ENCODE measurements around the gene DNAJC27.

The DNAJC27 gene

DNA sequence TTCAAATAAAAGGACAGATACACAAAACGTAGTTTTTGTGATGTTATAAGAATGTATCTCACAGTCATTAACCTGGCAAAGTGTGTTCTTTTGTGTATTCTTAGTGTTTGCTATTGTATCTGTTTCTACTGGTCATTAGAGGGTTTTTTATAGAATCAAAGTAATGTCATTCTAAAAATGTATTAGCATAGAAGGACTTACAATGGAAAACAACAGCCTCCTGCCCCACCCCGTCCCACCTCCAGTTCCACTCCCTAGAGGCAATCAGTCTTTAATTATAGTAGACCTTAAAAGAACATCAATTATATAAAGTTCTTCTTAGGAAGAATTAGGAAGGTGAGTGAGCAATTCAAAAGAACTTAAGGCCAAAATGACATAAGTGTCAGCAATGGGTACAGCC lies 13.8 kb downstream of the DNAJC27 start:
- in situ Hi-C loops (cut with HindIII; ENCODE audit: low sequenced_read_pairs) = no loop called here
- TF ChIP-seq CTCF (IDR thresholded peaks at IDR 0.05; ENCODE audit: low read depth, low read length) = no peak
- no peak for DNase-seq (ENCODE audit: low read depth, low spot score)
- H3K4me3 ChIP-seq (ENCODE audit: low read depth, low read length) = no peak overlapping the region

- in situ Hi-C loops (cut with HindIII; ENCODE audit: low sequenced_read_pairs) = no loop called here
- no peak for DNase-seq (ENCODE audit: low read depth, low spot score)
- no peak for TF ChIP-seq CTCF (IDR thresholded peaks at IDR 0.05; ENCODE audit: low read depth, low read length)
- no peak overlapping the region for H3K4me3 ChIP-seq (ENCODE audit: low read depth, low read length)
Observed at GRCh38 chr2:24957221-24957620, 14.5 kb downstream of the DNAJC27 start.

- TF ChIP-seq CTCF (IDR thresholded peaks at IDR 0.05; ENCODE audit: low read depth, low read length) = no peak
- no peak overlapping the region for H3K4me3 ChIP-seq (ENCODE audit: low read depth, low read length)
- in situ Hi-C loops (cut with HindIII; ENCODE audit: low sequenced_read_pairs) = no loop called here
- DNase-seq (ENCODE audit: low read depth, low spot score) = no peak
Observed at GRCh38 chr2:24955921-24956320, 15.8 kb downstream of the DNAJC27 start.

- no peak for DNase-seq (ENCODE audit: low read depth, low spot score)
- in situ Hi-C loops (cut with HindIII; ENCODE audit: low sequenced_read_pairs) = no loop called here
- no peak overlapping the region for H3K4me3 ChIP-seq (ENCODE audit: low read depth, low read length)
- TF ChIP-seq CTCF (IDR thresholded peaks at IDR 0.05; ENCODE audit: low read depth, low read length) = no peak
Observed at GRCh38 chr2:24955232-24955631, 16.5 kb downstream of the DNAJC27 start.

- H3K4me3 ChIP-seq (ENCODE audit: low read depth, low read length) = no peak overlapping the region
- DNase-seq (ENCODE audit: low read depth, low spot score) = no peak
- no peak for TF ChIP-seq CTCF (IDR thresholded peaks at IDR 0.05; ENCODE audit: low read depth, low read length)
- in situ Hi-C loops (cut with HindIII; ENCODE audit: low sequenced_read_pairs) = no loop called here
Observed at GRCh38 chr2:24950102-24950501, 21.7 kb downstream of the DNAJC27 start.

DNA sequence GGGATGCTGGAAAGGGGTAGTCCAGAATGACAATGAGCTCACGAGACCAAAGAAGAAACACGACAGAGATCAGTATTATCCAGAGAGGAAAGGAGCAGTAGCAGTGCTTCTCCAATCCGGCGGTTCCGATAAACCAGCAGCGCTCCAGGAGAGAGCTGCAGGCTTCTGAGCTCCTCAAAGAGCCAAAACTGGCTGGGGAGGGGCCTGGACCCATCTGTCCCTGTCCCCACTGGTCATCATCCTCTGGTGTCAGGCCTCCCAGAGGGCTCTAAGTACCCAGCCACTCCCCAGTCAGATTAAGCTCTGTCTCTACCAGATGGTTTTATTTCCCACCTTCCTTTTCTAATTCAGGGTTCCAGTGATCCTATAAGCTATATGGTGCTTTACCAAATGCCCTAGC lies 23.2 kb downstream of the DNAJC27 start:
- no peak for DNase-seq (ENCODE audit: low read depth, low spot score)
- in situ Hi-C loops (cut with HindIII; ENCODE audit: low sequenced_read_pairs) = no loop called here
- no peak for TF ChIP-seq CTCF (IDR thresholded peaks at IDR 0.05; ENCODE audit: low read depth, low read length)
- H3K4me3 ChIP-seq (ENCODE audit: low read depth, low read length) = no peak overlapping the region

GRCh38 chr2:24947561-24948157 lies 24.1 kb downstream of the DNAJC27 start:
- DNase-seq (ENCODE audit: low read depth, low spot score) = no peak
- no peak for TF ChIP-seq CTCF (IDR thresholded peaks at IDR 0.05; ENCODE audit: low read depth, low read length)
- no peak overlapping the region for H3K4me3 ChIP-seq (ENCODE audit: low read depth, low read length)
- in situ Hi-C loops (cut with HindIII; ENCODE audit: low sequenced_read_pairs) = no loop called here

Data from astrocyte of the spinal cord (primary cell).